C4-2B (cell line): ENCODE data around the gene AFAP1L2.
A peak's percentile ranks its signal among the peaks of the same experiment; 100 is the strongest.

Experiments used
- H3K27ac ChIP-seq: fragments of 450-650 bp; 2 replicates; pipeline ENCODE4 v1.5.1; 2017
- CTCF ChIP-seq: fragments of 450-650 bp; conservative IDR thresholded peaks from 2 replicates; pipeline ENCODE4 v1.5.1; 2017; ENCODE audit warnings: mild to moderate bottlenecking
- ZFX ChIP-seq: fragments of 450-650 bp; IDR thresholded peaks from 2 replicates; pipeline ENCODE4 v1.6.1; 2017

Gene AFAP1L2

GRCh38 chr10:114279901-114280644 lies 124.2 kb downstream of the AFAP1L2 start:
- H3K27ac ChIP-seq = peak overlapping the region; percentile 46
- TF ChIP-seq CTCF (peak; percentile 65), ZFX (no peak)

- H3K27ac ChIP-seq = peak overlapping the region; percentile 46
- no peak for TF ChIP-seq ZFX
- TF ChIP-seq CTCF = no peak
Measured at GRCh38 chr10:114279289-114279688, 125.0 kb downstream of the AFAP1L2 start.

GRCh38 chr10:114278884-114279191 lies 125.5 kb downstream of the AFAP1L2 start:
- no peak for TF ChIP-seq ZFX
- no peak for TF ChIP-seq CTCF

GRCh38 chr10:114278140-114278883 lies 126.0 kb downstream of the AFAP1L2 start:
- H3K27ac ChIP-seq = no peak overlapping the region
- no peak for TF ChIP-seq CTCF
- TF ChIP-seq ZFX = no peak

More at GRCh38 chr10:114278884-114279191, 125.5 kb downstream of the AFAP1L2 start:
- H3K27ac ChIP-seq = no peak overlapping the region

GRCh38 chr10:114276671-114277070 lies 127.6 kb downstream of the AFAP1L2 start:
- no peak overlapping the region for H3K27ac ChIP-seq
- no peak for TF ChIP-seq ZFX
- no peak for TF ChIP-seq CTCF

- no peak for TF ChIP-seq CTCF
- TF ChIP-seq ZFX = no peak
Measured at GRCh38 chr10:114276066-114276465, 128.2 kb downstream of the AFAP1L2 start.

More at GRCh38 chr10:114276066-114276465, 128.2 kb downstream of the AFAP1L2 start:
- H3K27ac ChIP-seq = no peak overlapping the region
